ENCODE results near the gene RBP3. TPM values are rescaled to one million over a fixed set of nuclear protein-coding genes. Genes with fewer than 3 reads are reported as not detected.

RBP3 gene
- total RNA-seq, 1 experiment from 2014 or later: not detected

DNA sequence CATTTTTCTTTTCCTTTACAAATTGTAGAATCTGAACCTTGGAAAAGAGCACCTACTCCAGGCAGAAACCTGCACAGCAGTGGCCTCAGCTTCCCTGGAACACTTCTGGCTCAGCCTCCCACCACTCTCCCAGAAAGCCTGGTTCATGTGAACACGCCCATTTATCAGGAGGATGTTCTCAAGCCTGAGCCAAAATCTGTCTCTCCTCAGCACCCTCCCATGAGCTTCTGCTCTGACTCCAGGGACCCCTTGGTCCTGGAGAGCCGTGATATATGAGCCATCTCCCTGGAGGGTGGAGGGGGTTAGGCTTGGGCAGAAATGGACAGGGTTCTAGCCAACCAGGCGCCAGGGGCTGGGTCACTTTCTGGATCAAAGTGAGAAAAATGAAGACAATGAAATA, 15.8 kb upstream of the RBP3 start:
- intact Hi-C loops (cut with micrococcal nuclease; ENCODE audit: unreplicated experiment): no loop called here
- TF ChIP-seq, protein P1, sequence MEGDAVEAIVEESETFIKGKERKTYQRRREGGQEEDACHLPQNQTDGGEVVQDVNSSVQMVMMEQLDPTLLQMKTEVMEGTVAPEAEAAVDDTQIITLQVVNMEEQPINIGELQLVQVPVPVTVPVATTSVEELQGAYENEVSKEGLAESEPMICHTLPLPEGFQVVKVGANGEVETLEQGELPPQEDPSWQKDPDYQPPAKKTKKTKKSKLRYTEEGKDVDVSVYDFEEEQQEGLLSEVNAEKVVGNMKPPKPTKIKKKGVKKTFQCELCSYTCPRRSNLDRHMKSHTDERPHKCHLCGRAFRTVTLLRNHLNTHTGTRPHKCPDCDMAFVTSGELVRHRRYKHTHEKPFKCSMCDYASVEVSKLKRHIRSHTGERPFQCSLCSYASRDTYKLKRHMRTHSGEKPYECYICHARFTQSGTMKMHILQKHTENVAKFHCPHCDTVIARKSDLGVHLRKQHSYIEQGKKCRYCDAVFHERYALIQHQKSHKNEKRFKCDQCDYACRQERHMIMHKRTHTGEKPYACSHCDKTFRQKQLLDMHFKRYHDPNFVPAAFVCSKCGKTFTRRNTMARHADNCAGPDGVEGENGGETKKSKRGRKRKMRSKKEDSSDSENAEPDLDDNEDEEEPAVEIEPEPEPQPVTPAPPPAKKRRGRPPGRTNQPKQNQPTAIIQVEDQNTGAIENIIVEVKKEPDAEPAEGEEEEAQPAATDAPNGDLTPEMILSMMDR (IDR thresholded peaks at IDR 0.05; ENCODE audit: insufficient read depth in 1 of 2, low read depth in 1 of 2, low read length in 1 of 2, severe bottlenecking in 1 of 2, unreplicated experiment in 1 of 2): no peak
- POLR2A ChIA-PET: interaction anchor here (0.6 kb wide), 1 partner anchor 11 kb away, joined by 4 read pairs; no protein-coding TSS in a partner anchor
- Histone ChIP-seq H3K4me1 (no peaks in the 10 kb centered on the region), H3K36me3 (ENCODE audit: control insufficient read depth, insufficient read depth, low read length) (no peaks in the 10 kb centered on the region), H3K9me3 (no peaks in the 10 kb centered on the region), H3K4me3 (ENCODE audit: low read depth, low read length) (no peak overlapping the region), H3K27me3 (replicated peaks; ENCODE audit: control insufficient read depth, insufficient read depth, low read length) (no peaks in the 10 kb centered on the region)
- no peaks in the 10 kb centered on the region for H3K36me3 Mint-ChIP-seq (ENCODE audit: insufficient read depth, unreplicated experiment)
- H3K27ac Mint-ChIP-seq (ENCODE audit: unreplicated experiment): no peak overlapping the region
- H3K9me3 Mint-ChIP-seq (ENCODE audit: unreplicated experiment): no peaks in the 10 kb centered on the region
- CTCF ChIA-PET: interaction anchor here (1.3 to 1.9 kb wide), 2 partner anchors 8 to 285 kb away, joined by 5 to 6 read pairs; no protein-coding TSS in a partner anchor
- BruUV-seq (replicated peaks): no TSS peak
- peaks cover 15% of the 10 kb centered on the region for H3K27me3 Mint-ChIP-seq (ENCODE audit: insufficient read depth, unreplicated experiment)
- DNase-seq: peak in 1 of 2 experiments; percentile 23
- H3K4me3 Mint-ChIP-seq (ENCODE audit: unreplicated experiment): no peak overlapping the region
- no peaks in the 10 kb centered on the region for H3K4me1 Mint-ChIP-seq (ENCODE audit: low read depth, unreplicated experiment)

DNA sequence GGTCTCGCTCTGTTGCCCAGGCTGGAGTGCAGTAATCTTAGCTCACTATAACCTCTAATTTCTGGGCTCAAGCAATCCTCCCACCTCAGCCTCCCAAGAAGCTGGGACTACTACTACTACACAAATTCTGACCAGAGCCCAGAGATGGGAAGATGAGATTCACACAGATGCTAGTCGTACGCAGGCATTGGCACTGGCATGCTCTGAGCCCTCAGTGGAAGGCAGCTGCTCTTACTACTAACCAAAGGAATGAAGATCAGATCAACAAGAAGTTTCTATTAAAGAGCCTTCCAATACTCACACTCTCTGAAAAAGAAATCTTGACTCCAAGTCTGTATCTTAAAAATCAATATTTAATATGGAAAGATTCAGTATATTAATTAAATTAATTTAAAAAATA, 15.2 kb upstream of the RBP3 start:
- POLR2A ChIA-PET: interaction anchor here (0.6 kb wide), 1 partner anchor 11 kb away, joined by 4 read pairs; no protein-coding TSS in a partner anchor
- CTCF ChIA-PET: interaction anchor here (1.3 to 1.9 kb wide), 2 partner anchors 8 to 285 kb away, joined by 5 to 6 read pairs; no protein-coding TSS in a partner anchor

DNA sequence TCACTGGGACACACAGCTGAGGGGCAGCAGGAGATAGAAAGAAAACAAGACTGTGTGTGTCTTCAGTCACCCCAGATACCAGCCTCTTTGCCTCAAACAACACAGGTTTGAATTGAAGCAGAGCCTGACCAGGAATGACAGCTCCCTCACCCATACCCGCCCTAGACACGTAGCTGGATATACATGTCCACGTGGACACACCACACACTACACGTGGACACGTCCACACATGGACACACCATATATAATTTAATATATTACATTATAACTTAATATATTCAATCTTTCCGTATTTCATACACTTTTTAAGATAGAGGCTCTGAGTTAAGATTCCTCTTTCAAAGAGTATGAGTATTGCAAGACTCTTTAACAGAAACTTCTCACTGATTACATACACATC, 14.6 kb upstream of the RBP3 start:
- no peaks in the 10 kb centered on the region for H3K4me1 Mint-ChIP-seq (ENCODE audit: low read depth, unreplicated experiment)
- ChIA-PET CTCF (no interaction called here), POLR2A (no interaction called here)
- no TSS peak for BruUV-seq (replicated peaks)
- Histone ChIP-seq H3K4me3 (ENCODE audit: low read depth, low read length) (no peak overlapping the region), H3K36me3 (ENCODE audit: control insufficient read depth, insufficient read depth, low read length) (no peaks in the 10 kb centered on the region), H3K9me3 (no peaks in the 10 kb centered on the region), H3K4me1 (no peaks in the 10 kb centered on the region), H3K27me3 (replicated peaks; ENCODE audit: control insufficient read depth, insufficient read depth, low read length) (no peaks in the 10 kb centered on the region)
- intact Hi-C loops (cut with micrococcal nuclease; ENCODE audit: unreplicated experiment): no loop called here
- TF ChIP-seq, protein P1 (IDR thresholded peaks at IDR 0.05; ENCODE audit: insufficient read depth in 1 of 2, low read depth in 1 of 2, low read length in 1 of 2, severe bottlenecking in 1 of 2, unreplicated experiment in 1 of 2): no peak
- no peaks in the 10 kb centered on the region for H3K36me3 Mint-ChIP-seq (ENCODE audit: insufficient read depth, unreplicated experiment)
- no peaks in the 10 kb centered on the region for H3K9me3 Mint-ChIP-seq (ENCODE audit: unreplicated experiment)
- H3K27ac Mint-ChIP-seq (ENCODE audit: unreplicated experiment): no peak overlapping the region
- H3K4me3 Mint-ChIP-seq (ENCODE audit: unreplicated experiment): no peak overlapping the region
- peak in 1 of 2 experiments; percentile 18 for DNase-seq
- peaks cover 15% of the 10 kb centered on the region for H3K27me3 Mint-ChIP-seq (ENCODE audit: insufficient read depth, unreplicated experiment)

More for the DNA sequence above, 15.2 kb upstream of the RBP3 start:
- H3K4me3 ChIP-seq (ENCODE audit: low read depth, low read length): no peak overlapping the region
- H3K9me3 Mint-ChIP-seq (ENCODE audit: unreplicated experiment): no peaks in the 10 kb centered on the region
- peaks cover 15% of the 10 kb centered on the region for H3K27me3 Mint-ChIP-seq (ENCODE audit: insufficient read depth, unreplicated experiment)
- no peaks in the 10 kb centered on the region for H3K4me1 Mint-ChIP-seq (ENCODE audit: low read depth, unreplicated experiment)
- no peaks in the 10 kb centered on the region for H3K27me3 ChIP-seq (replicated peaks; ENCODE audit: control insufficient read depth, insufficient read depth, low read length)
- H3K4me1 ChIP-seq: no peaks in the 10 kb centered on the region
- TF ChIP-seq, protein P1 (IDR thresholded peaks at IDR 0.05; ENCODE audit: insufficient read depth in 1 of 2, low read depth in 1 of 2, low read length in 1 of 2, severe bottlenecking in 1 of 2, unreplicated experiment in 1 of 2): no peak
- H3K36me3 Mint-ChIP-seq (ENCODE audit: insufficient read depth, unreplicated experiment): no peaks in the 10 kb centered on the region
- H3K9me3 ChIP-seq: no peaks in the 10 kb centered on the region
- H3K27ac Mint-ChIP-seq (ENCODE audit: unreplicated experiment): no peak overlapping the region
- DNase-seq: peak in 1 of 2 experiments; percentile 16
- BruUV-seq (replicated peaks): no TSS peak
- H3K36me3 ChIP-seq (ENCODE audit: control insufficient read depth, insufficient read depth, low read length): no peaks in the 10 kb centered on the region
- no peak overlapping the region for H3K4me3 Mint-ChIP-seq (ENCODE audit: unreplicated experiment)
- intact Hi-C loops (cut with micrococcal nuclease; ENCODE audit: unreplicated experiment): no loop called here

Data from Caco-2 (cell line).